Measurements from ENCODE around the gene OR8G1. TPM values are rescaled to one million over a fixed set of nuclear protein-coding genes. Genes with fewer than 3 reads are reported as not detected.

Gene OR8G1
- total and polyA plus RNA-seq, 2 of the 8 experiments (the other 6 are each of a cell fraction or from before 2014, with no cell fraction given) = not detected

DNA sequence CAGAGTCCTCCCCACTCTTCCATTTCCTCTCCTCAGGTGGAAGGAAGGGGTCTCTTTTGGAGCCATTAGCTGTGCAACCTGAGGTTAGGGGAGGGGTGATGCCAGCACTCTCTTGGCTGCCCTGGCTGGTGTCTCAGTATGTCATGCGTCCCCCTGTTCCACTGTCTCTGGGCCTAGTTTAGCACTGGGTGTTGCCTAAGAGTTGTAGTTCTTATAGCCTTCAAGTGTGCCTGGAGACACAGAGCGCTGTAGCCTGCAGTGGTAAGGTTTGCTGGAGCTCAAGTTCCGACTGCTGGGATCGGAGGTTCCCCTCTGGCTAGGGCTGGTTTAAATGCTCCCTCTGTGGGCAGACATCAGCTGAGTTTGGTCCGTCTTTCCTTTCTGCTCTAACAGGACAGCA, 36.9 kb upstream of the OR8G1 start (continued):
- no peak for TF ChIP-seq NANOG (IDR thresholded peaks at IDR 0.05; ENCODE audit: insufficient read depth, low read depth, low read length, poor library complexity, severe bottlenecking)
- TF ChIP-seq CEBPB (IDR thresholded peaks at IDR 0.05; ENCODE audit: low read depth, low read length) = no peak
- TF ChIP-seq HDAC2 (IDR thresholded peaks at IDR 0.05; ENCODE audit: borderline replicate concordance in 1 of 2, low read depth in 2 of 2, low read length in 2 of 2) = no peak

All from H1 (cell line).